ENCODE data around the gene GON7.

- TF ChIP-seq CTCF (IDR thresholded peaks at IDR 0.05) (no peak), POLR2A (IDR thresholded peaks at IDR 0.05) (no peak), POLR2AphosphoS5 (IDR thresholded peaks at IDR 0.05; ENCODE audit: insufficient read depth in 1 of 2, low read depth in 1 of 2) (no peak)
Observed at GRCh38 chr14:93246534-93246933, 39.7 kb upstream of the GON7 start.

Data from vagina (tissue), 2 donors.